Naive thymus-derived CD4-positive, alpha-beta T cell (primary cell): ENCODE results near the gene GPR89B. TPM values are rescaled to one million over a fixed set of nuclear protein-coding genes. Genes with fewer than 3 reads are reported as not detected.
A peak's percentile ranks its signal among the peaks of the same experiment; 100 is the strongest.
"Not testable (repeated sequence)": the region's sequence is repeated elsewhere in the genome, so short reads cannot be mapped to it uniquely, and the experiment has no call there.

ENCODE experiments used
- ATAC-seq: fragments of 150-1000 bp; cut with Tn5 transposase; 2 replicates; pipeline ENCODE4 v1.10.0; 2021; ENCODE audit warnings: mild to moderate bottlenecking, moderate library complexity
- CTCF ChIA-PET: fragments of 350-600 bp; sonication (Branson Sonifier 250); formaldehyde crosslinking; loops from one replicate; lab custom pipeline; 2021; ENCODE audit warnings: antibody characterized with exemption; lab: Charles Lee
- POLR2A ChIA-PET: fragments of 350-600 bp; sonication (Branson Sonifier 250); formaldehyde crosslinking; loops from one replicate; lab custom pipeline; 2021; ENCODE audit warnings: antibody characterized with exemption, inconsistent platforms; lab: Charles Lee
- DNase-seq, 9 donors: peaks; one replicate each; pipeline versions ENCODE4 v3.0.0 to v3.0.0-alpha.2; 2020 to 2022; ENCODE audit warnings: mixed read lengths in 1 of 9
- H3K27ac ChIP-seq: one replicate; pipeline ENCODE4 v1.7.0; 2013; ENCODE audit warnings: mild to moderate bottlenecking, low read depth, low read length, moderate library complexity
- H3K27me3 ChIP-seq, 2 donors: one replicate each; pipeline ENCODE4 v1.7.0; 2013; ENCODE audit warnings: low read length in 2 of 2, mild to moderate bottlenecking in 2 of 2, moderate library complexity in 2 of 2; ENCODE audit not compliant: control insufficient read depth in 2 of 2, insufficient read depth in 2 of 2
- H3K36me3 ChIP-seq, 3 experiments: 1 replicate in 2 of 3; 2 replicates in 1 of 3; pipeline ENCODE4 v1.7.0; 2013; ENCODE audit warnings: low read length in 3 of 3, mild to moderate bottlenecking in 3 of 3, moderate library complexity in 1 of 3; ENCODE audit not compliant: insufficient read depth in 3 of 3, control insufficient read depth in 2 of 3
- H3K4me1 ChIP-seq, 2 donors: one replicate each; pipeline ENCODE4 v1.7.0; 2013; ENCODE audit warnings: low read length in 2 of 2, mild to moderate bottlenecking in 2 of 2, moderate library complexity in 1 of 2; ENCODE audit not compliant: control insufficient read depth in 2 of 2, insufficient read depth in 2 of 2
- H3K4me3 ChIP-seq: 2 replicates; pipeline ENCODE4 v1.7.0; 2013; ENCODE audit warnings: mild to moderate bottlenecking, low read length
- H3K9me3 ChIP-seq, 3 experiments: 1 replicate in 2 of 3; 2 replicates in 1 of 3; pipeline ENCODE4 v1.7.0; 2013; ENCODE audit warnings: low read length in 3 of 3; ENCODE audit not compliant: control insufficient read depth in 2 of 3
- H3K27ac Mint-ChIP-seq, 9 donors: one replicate each; pipeline ENCODE4 v1.8.0; 2020 to 2022; ENCODE audit warnings: mixed read lengths in 9 of 9, mild to moderate bottlenecking in 8 of 9, moderate library complexity in 5 of 9, inconsistent platforms in 2 of 9
- H3K27me3 Mint-ChIP-seq, 5 donors: one replicate each; pipeline ENCODE4 v1.8.0; 2021 to 2022; ENCODE audit warnings: mixed read lengths in 5 of 5, mild to moderate bottlenecking in 1 of 5
- H3K36me3 Mint-ChIP-seq, 5 donors: one replicate each; pipeline ENCODE4 v1.8.0; 2020 to 2022; ENCODE audit warnings: mixed read lengths in 5 of 5, mild to moderate bottlenecking in 3 of 5, inconsistent platforms in 1 of 5
- H3K4me1 Mint-ChIP-seq, 7 donors: one replicate each; pipeline ENCODE4 v1.8.0; 2020 to 2022; ENCODE audit warnings: mixed read lengths in 7 of 7, mild to moderate bottlenecking in 3 of 7, inconsistent platforms in 1 of 7
- H3K4me3 Mint-ChIP-seq, 10 donors: one replicate each; pipeline ENCODE4 v1.8.0; 2020 to 2022; ENCODE audit warnings: mild to moderate bottlenecking in 10 of 10, mixed read lengths in 10 of 10, moderate library complexity in 6 of 10, inconsistent platforms in 2 of 10
- H3K9me3 Mint-ChIP-seq, 11 donors: one replicate each; pipeline ENCODE4 v1.8.0; 2020 to 2022; ENCODE audit warnings: mixed read lengths in 11 of 11, mild to moderate bottlenecking in 4 of 11, inconsistent platforms in 1 of 11, moderate library complexity in 1 of 11
- intact Hi-C, 2 donors: fragments of 100-400 bp; cut with micrococcal nuclease; formaldehyde crosslinking; loops; one replicate each; pipeline ENCODE4 v1.15.1; 2023
- polyA plus RNA-seq, 2 donors: library from polyadenylated mRNA; unstranded; fragments of 300-500 nt; fragmentation: Illumina TruSeq; gene quantifications; one replicate each; pipeline ENCODE4 v1.2.3, GENCODE V29; 2021
- total RNA-seq, 6 experiments: library from RNA in 5 of 6; stranded (reverse) in 5 of 6; gene quantifications; 1 replicate in 5 of 6; 2 replicates in 1 of 6; pipeline ENCODE4 v1.2.3 and lab custom pipeline; 2021 to 2026

Gene GPR89B
- total and polyA plus RNA-seq, 7 experiments from 2014 or later = 13.3 to 36.6 (median 21.5) TPM

DNA sequence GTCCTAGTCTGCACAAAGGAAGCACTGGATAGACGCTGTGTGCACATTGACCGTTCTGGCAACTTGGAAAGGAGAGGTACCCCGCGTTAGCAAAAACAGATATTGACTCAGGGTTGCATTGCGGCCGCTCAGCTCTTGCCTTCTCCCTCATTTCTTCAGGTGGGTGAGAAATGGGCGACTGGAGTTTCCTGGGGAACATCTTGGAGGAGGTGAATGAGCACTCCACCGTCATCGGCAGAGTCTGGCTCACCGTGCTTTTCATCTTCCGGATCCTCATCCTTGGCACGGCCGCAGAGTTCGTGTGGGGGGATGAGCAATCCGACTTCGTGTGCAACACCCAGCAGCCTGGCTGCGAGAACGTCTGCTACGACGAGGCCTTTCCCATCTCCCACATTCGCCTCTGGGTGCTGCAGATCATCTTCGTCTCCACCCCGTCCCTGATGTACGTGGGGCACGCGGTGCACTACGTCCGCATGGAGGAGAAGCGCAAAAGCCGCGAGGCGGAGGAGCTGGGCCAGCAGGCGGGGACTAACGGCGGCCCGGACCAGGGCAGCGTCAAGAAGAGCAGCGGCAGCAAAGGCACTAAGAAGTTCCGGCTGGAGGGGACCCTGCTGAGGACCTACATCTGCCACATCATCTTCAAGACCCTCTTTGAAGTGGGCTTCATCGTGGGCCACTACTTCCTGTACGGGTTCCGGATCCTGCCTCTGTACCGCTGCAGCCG is 20.3 kb upstream of the GPR89B start:
- Mint-ChIP-seq H3K27ac (no peak overlapping the region), H3K4me3 (no peak overlapping the region), H3K27me3 (peaks cover 0 to 25% (median 3%) of the 10 kb centered on the region in 5 donors), H3K9me3 (no peaks in the 10 kb centered on the region), H3K36me3 (no peaks in the 10 kb centered on the region), H3K4me1 (peaks cover 0 to 9% (median 6%) of the 10 kb centered on the region in 7 donors)
- Histone ChIP-seq H3K36me3 (no peaks in the 10 kb centered on the region), H3K4me1 (no peaks in the 10 kb centered on the region), H3K27me3 (no peaks in the 10 kb centered on the region), H3K27ac (no peak overlapping the region), H3K4me3 (no peak overlapping the region), H3K9me3 (no peaks in the 10 kb centered on the region)
- ChIA-PET POLR2A (no interaction called here), CTCF (no interaction called here)
- intact Hi-C loops = no loop called here
- DNase-seq (no peak), ATAC-seq (no peak)

DNA sequence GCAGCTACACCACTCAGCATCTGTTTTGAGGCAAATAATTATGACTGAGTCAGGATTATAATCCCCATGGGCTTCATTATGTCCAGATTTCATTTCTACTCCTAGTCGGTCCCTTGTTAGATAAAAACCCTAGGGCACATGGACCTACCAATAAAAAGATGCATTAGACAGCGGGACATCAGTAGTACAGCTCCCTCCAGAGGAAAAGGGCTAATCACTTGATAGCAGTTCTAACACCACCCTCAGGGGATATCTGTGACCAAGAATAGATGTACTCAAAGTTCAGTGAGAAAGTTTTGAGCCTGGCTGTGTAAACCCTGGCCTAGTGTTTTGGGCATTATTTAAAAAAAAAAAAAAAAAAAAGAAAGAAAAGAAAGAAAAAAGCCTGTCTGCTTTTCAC is 15.7 kb upstream of the GPR89B start:
- ChIA-PET POLR2A (no interaction called here), CTCF (no interaction called here)
- peaks cover 0 to 7% of the 10 kb centered on the region in 2 donors for H3K27me3 ChIP-seq
- Mint-ChIP-seq H3K9me3 (no peaks in the 10 kb centered on the region), H3K27me3 (peaks cover 0 to 48% (median 16%) of the 10 kb centered on the region in 5 donors), H3K27ac (no peak overlapping the region), H3K36me3 (no peaks in the 10 kb centered on the region), H3K4me1 (no peaks in the 10 kb centered on the region), H3K4me3 (no peak overlapping the region)
- no peak overlapping the region for H3K4me3 ChIP-seq
- H3K4me1 ChIP-seq = no peaks in the 10 kb centered on the region
- no peaks in the 10 kb centered on the region for H3K9me3 ChIP-seq
- H3K27ac ChIP-seq = no peak overlapping the region
- DNase-seq = no peak
- intact Hi-C loops = no loop called here
- no peaks in the 10 kb centered on the region for H3K36me3 ChIP-seq
- ATAC-seq = no peak

DNA sequence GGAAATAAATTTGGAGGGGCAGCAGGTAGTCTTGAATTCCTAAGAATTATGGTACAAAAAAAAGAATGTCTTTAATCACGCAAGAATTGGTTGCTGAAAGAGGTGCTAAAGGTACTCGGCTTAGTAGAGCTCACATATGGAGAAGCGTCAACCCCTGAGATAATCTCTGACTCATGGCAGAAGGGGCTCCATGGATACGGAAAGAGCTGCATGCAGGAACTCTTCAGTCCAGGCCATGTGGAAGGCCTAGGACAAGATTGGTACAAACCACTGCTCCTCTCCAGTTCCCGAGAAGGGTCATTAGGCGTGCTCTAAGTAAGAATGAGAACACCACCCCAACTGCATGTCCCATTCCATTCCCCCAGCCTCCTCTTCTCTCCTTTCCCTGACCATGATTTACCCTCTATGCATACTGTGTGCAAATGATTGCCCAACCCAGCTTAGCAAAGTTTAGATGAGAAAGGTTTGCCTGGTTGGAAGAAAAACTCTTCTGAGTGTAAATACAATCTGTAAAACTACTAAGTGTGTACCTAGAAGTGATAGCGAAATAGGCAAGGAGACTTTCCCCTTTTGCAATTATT is 14.8 kb upstream of the GPR89B start:
- H3K27me3 ChIP-seq = peaks cover 0 to 7% of the 10 kb centered on the region in 2 donors
- H3K4me3 Mint-ChIP-seq = no peak overlapping the region
- H3K4me3 ChIP-seq = no peak overlapping the region
- ChIA-PET POLR2A (no interaction called here), CTCF (no interaction called here)
- no peaks in the 10 kb centered on the region for H3K36me3 ChIP-seq
- H3K27ac ChIP-seq = no peak overlapping the region
- DNase-seq (no peak), ATAC-seq (no peak)
- H3K36me3 Mint-ChIP-seq = no peaks in the 10 kb centered on the region
- H3K4me1 ChIP-seq = no peaks in the 10 kb centered on the region
- no peaks in the 10 kb centered on the region for H3K9me3 ChIP-seq
- no peaks in the 10 kb centered on the region for H3K4me1 Mint-ChIP-seq
- H3K27me3 Mint-ChIP-seq = peaks cover 0 to 50% (median 19%) of the 10 kb centered on the region in 5 donors
- H3K9me3 Mint-ChIP-seq = no peaks in the 10 kb centered on the region
- H3K27ac Mint-ChIP-seq = no peak overlapping the region
- intact Hi-C loops = no loop called here

DNA sequence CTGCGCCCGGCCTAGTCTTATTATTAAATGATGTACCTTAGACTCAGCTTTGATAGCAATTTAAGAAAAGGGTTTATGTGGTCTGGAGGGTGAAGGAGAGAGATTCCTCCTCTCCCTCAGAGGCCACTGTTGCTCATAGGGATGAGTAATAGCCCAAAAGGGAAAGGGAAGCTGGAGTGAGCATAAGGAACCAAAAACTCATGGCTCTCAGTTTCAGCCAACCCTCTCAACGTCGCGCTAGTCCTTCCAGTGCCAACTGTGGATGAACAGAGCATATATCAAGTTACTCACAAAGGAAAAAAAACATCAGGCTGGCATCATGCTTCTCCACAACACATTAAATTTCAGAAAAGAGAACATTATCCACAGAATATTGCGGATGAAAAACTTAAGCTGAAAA is 8.3 kb upstream of the GPR89B start:
- Histone ChIP-seq H3K36me3 (no peaks in the 10 kb centered on the region), H3K4me3 (no peak overlapping the region), H3K27me3 (peaks cover 0 to 7% of the 10 kb centered on the region in 2 donors), H3K9me3 (no peaks in the 10 kb centered on the region), H3K27ac (no peak overlapping the region), H3K4me1 (no peaks in the 10 kb centered on the region)
- Mint-ChIP-seq H3K4me3 (no peak overlapping the region), H3K9me3 (no peaks in the 10 kb centered on the region), H3K27me3 (peaks cover 0 to 39% (median 19%) of the 10 kb centered on the region in 5 donors), H3K27ac (no peak overlapping the region), H3K36me3 (no peaks in the 10 kb centered on the region), H3K4me1 (peaks cover 0 to 2% (median 0%) of the 10 kb centered on the region in 7 donors)
- DNase-seq (no peak), ATAC-seq (no peak)
- intact Hi-C loops = no loop called here
- POLR2A ChIA-PET = interaction anchor here (0.6 kb wide), 1 partner anchor 345 kb away, joined by 3 read pairs; no protein-coding TSS in a partner anchor
- CTCF ChIA-PET = no interaction called here

DNA sequence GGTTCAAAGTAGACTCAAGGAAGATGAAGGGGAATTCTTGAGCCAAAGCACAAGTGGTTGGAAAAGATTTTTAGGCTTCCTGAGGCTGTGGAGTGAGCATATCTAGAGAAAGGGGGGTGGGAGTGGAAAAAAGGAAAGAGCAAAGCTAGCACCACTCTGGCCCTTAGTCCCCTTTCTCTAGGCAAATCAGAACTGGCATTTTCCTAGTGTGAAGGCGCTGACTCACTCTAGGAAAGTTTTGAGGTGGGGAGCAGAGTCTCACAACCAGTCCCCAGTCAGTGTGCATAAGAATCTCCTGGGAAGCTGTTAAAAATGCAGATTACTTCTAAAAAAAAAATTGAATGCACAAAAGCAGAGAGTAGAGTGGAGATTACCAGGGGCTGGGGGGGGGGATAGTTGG is 3.4 kb upstream of the GPR89B start:
- CTCF ChIA-PET = no interaction called here
- Mint-ChIP-seq H3K4me1 (peaks cover 0 to 7% (median 4%) of the 10 kb centered on the region in 7 donors), H3K9me3 (no peaks in the 10 kb centered on the region), H3K27ac (no peak overlapping the region), H3K27me3 (peaks cover 0 to 8% (median 0%) of the 10 kb centered on the region in 5 donors), H3K4me3 (no peak overlapping the region), H3K36me3 (no peaks in the 10 kb centered on the region)
- DNase-seq (no peak), ATAC-seq (no peak)
- intact Hi-C loops = no loop called here
- H3K4me3 ChIP-seq = no peak overlapping the region
- H3K27me3 ChIP-seq = no peaks in the 10 kb centered on the region
- no peaks in the 10 kb centered on the region for H3K36me3 ChIP-seq
- H3K9me3 ChIP-seq = no peaks in the 10 kb centered on the region
- H3K4me1 ChIP-seq = peaks cover 0 to under 1% of the 10 kb centered on the region in 2 donors
- POLR2A ChIA-PET = no interaction called here
- H3K27ac ChIP-seq = no peak overlapping the region

DNA sequence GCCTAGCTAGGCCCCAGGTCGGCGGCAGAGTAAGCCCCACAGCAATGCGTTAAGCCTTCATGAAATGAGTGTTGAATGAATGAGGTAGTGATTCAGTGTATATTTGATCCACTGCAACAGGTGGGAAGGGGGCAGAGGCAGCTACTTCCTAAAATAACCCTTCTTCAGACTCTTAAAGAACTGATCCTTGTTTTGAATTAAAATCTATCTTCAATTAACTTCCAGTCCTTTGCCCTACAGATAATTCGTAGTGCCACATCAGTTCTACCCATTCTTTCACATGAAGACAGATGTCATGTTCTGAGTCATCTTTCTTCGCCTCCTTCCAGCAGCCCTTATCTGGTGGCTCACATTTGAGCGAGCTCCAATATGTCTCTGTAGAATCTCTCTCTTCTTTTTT is 1.0 kb upstream of the GPR89B start:
- DNase-seq, H3K4me1 ChIP-seq, H3K9me3 ChIP-seq, H3K4me3 Mint-ChIP-seq, H3K9me3 Mint-ChIP-seq, POLR2A ChIA-PET, H3K4me3 ChIP-seq, H3K36me3 Mint-ChIP-seq, ATAC-seq, H3K36me3 ChIP-seq, CTCF ChIA-PET, H3K27me3 Mint-ChIP-seq, H3K27me3 ChIP-seq, intact Hi-C loops, H3K27ac ChIP-seq: not testable (repeated sequence)
- Mint-ChIP-seq H3K4me1 (peaks cover 16 to 31% (median 22%) of the 10 kb centered on the region in 7 donors), H3K27ac (peak overlapping the region in 1 of 9 donors; percentile 38)

DNA sequence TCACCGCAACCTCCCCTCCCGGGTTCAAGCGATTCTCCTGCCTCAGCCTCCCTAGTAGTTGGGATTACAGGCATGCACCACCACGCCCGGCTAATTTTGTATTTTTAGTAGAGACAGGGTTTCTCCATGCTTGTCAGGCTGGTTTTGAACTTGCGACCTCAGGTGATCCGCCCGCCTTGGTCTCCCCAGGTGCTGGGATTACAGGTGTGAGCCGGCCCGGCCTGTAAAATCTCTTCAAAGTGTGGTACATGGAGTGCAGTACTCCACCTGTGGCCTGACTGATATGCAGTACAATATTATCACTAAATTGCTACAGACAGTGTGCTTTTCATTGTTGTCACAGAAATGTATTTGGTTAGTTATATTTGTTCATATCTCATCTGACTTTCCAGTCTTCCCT is 531 bp upstream of the GPR89B start:
- CTCF ChIA-PET, H3K27ac Mint-ChIP-seq, POLR2A ChIA-PET, H3K4me3 ChIP-seq, H3K36me3 ChIP-seq, H3K27me3 ChIP-seq, H3K9me3 ChIP-seq, H3K4me3 Mint-ChIP-seq, intact Hi-C loops, H3K36me3 Mint-ChIP-seq, H3K9me3 Mint-ChIP-seq, H3K27ac ChIP-seq, DNase-seq, H3K27me3 Mint-ChIP-seq, ATAC-seq, H3K4me1 ChIP-seq: not testable (repeated sequence)
- peaks cover 18 to 36% (median 27%) of the 10 kb centered on the region in 7 donors for H3K4me1 Mint-ChIP-seq
